ENCODE measurements around the gene KRTAP4-7.
"Not testable (repeated sequence)": the region's sequence is repeated elsewhere in the genome, so short reads cannot be mapped to it uniquely, and the experiment has no call there.

Gene KRTAP4-7

GRCh38 chr17:41111151-41111885 lies 27.4 kb downstream of the KRTAP4-7 start:
- no peak for DNase-seq

DNA sequence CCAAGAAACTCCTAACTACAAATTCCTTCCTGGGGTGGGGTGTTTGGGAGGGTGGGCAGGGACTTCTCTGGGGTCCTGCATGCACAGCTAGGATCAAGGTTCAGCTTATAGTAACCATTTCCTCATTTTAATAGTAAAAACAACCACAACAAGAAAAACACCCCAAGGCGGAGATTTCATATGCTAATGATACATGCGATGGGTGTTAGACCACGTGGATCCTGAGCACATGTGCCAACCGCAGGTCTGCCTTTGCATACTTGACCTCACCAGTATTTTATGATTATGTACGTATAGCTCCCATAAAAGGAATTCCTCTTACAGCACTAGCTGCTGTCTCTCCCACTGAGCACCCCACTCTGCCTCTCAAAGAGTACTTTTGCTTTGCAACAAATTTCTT lies 32.3 kb downstream of the KRTAP4-7 start:
- no peak for DNase-seq

DNA sequence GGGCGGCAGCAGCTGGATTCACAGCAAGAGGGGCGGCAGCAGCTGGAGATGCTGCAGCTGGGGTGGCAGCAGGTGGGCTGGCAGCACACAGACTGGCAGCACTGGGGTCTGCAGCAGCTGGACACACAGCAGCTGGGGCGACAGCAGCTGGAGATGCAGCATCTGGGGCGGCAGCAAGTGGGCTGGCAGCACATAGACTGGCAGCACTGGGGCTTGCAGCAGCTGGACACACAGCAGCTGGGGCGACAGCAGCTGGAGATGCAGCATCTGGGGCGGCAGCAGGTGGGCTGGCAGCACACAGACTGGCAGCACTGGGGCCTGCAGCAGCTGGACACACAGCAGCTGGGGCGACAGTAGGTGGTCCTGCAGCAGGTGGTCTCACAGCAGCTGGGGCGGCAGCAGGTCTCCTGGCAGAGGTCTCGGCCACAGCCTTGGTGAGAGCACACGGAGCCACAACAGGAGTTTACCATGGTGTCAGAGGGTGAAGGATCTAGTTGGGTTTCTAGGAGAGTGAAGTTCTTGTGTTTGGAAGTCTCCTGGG lies 34.0 kb downstream of the KRTAP4-7 start, which contains the start of gene KRTAP4-11:
Gene KRTAP4-11 (minus strand): TSS at position 528 of the 541 bp plus-strand sequence. CDS start 58 bp downstream, at position 470.
- DNase-seq = not testable (repeated sequence)

- DNase-seq = no peak
Measured at GRCh38 chr17:41118721-41119120, 34.8 kb downstream of the KRTAP4-7 start.

GRCh38 chr17:41119696-41120690 lies 36.0 kb downstream of the KRTAP4-7 start:
- not testable (repeated sequence) for DNase-seq

- DNase-seq = no peak
Measured at GRCh38 chr17:41121742-41122141, 37.8 kb downstream of the KRTAP4-7 start.

DNA sequence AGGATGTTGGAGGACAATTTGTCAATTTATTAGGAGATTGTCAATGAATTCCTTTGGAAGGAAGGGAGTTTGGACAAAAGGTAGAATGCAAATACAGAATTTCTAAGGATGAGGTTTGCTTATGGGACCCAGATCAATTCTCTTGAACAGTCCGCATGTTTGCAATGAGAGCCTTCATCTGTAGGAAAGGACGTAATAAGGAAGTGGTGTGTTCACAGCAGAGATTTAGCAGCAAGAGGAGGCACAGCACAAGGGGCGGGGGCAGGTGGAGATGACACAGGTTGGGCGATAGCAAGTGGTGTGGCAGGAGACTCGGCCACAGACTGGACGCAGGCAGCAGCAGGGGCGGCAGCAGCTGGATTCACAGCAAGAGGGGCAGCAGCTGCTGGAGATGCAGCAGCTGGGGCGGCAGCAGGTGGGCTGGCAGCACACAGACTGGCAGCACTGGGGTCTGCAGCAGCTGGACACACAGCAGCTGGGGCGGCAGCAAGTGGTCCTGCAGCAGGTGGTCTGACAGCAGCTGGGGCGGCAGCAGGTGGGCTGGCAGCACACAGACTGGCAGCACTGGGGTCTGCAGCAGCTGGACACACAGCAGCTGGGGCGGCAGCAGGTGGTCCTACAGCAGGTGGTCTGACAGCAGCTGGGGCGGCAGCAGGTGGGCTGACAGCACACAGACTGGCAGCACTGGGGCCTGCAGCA lies 39.5 kb downstream of the KRTAP4-7 start:
- DNase-seq = not testable (repeated sequence)

DNA sequence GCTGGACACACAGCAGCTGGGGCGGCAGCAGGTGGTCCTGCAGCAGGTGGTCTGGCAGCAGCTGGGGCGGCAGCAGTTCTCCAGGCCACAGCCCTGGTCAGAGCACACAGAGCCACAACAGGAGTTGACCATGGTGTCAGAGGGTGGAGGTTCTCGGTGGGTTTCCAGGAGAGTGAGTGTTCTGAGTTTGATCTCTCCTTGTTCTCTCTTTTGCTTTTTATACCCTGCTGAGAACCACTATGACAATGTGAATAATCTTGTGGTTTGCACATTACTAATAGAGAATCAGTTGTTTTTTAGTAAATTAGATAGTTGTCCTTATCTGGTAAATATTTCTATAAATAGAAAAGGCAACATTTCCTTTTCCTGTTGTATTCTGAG lies 40.0 kb downstream of the KRTAP4-7 start, which contains the start of gene KRTAP4-12:
Gene KRTAP4-12 (minus strand): TSS at position 192 of the 381 bp plus-strand sequence. CDS start 60 bp downstream, at position 132.
- DNase-seq = not testable (repeated sequence)

- no peak for DNase-seq
Measured at GRCh38 chr17:41125064-41125463, 41.1 kb downstream of the KRTAP4-7 start.

GRCh38 chr17:41126412-41126811 lies 42.5 kb downstream of the KRTAP4-7 start:
- DNase-seq = no peak

DNA sequence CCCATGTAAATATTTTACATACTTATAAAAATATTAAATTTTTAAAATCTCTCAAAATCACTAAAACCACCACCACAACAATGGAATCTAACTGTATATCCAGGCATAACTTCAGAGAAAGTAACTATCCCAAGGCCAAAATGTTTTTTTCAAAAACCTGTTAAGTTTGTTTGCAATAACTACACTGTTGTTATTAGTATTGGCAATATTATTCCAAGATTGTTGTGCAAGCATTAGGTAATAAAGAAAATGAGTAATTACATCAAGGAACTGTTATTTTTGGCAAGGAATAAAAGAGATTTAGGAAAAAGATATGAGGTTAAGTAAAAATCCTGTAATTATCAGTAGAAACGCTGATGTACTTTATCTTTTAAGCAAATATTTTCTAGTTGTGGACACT lies 43.4 kb downstream of the KRTAP4-7 start:
- DNase-seq = no peak

GRCh38 chr17:41131979-41132378 lies 48.0 kb downstream of the KRTAP4-7 start:
- no peak for DNase-seq

- no peak for DNase-seq
Measured at GRCh38 chr17:41133880-41134735, 50.2 kb downstream of the KRTAP4-7 start.

Data from NCI-H446 (cell line).